ENCODE results near the gene ABCC1.

GRCh38 chr16:15942931-15943690, 6.3 kb upstream of the ABCC1 start:
- TF ChIP-seq, protein P1, sequence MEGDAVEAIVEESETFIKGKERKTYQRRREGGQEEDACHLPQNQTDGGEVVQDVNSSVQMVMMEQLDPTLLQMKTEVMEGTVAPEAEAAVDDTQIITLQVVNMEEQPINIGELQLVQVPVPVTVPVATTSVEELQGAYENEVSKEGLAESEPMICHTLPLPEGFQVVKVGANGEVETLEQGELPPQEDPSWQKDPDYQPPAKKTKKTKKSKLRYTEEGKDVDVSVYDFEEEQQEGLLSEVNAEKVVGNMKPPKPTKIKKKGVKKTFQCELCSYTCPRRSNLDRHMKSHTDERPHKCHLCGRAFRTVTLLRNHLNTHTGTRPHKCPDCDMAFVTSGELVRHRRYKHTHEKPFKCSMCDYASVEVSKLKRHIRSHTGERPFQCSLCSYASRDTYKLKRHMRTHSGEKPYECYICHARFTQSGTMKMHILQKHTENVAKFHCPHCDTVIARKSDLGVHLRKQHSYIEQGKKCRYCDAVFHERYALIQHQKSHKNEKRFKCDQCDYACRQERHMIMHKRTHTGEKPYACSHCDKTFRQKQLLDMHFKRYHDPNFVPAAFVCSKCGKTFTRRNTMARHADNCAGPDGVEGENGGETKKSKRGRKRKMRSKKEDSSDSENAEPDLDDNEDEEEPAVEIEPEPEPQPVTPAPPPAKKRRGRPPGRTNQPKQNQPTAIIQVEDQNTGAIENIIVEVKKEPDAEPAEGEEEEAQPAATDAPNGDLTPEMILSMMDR (IDR thresholded peaks at IDR 0.05; ENCODE audit: low read depth, low read length, poor library complexity, severe bottlenecking): no peak
- TF ChIP-seq EZH2phosphoT487 (IDR thresholded peaks at IDR 0.05; ENCODE audit: borderline replicate concordance, low read length): no peak

All from DOHH2 (cell line).